Measurements from ENCODE around the gene TRPM2. TPM values are rescaled to one million over a fixed set of nuclear protein-coding genes. Genes with fewer than 3 reads are reported as not detected.
A peak's percentile ranks its signal among the peaks of the same experiment; 100 is the strongest.

The TRPM2 gene
- total RNA-seq, 1 experiment from 2014 or later, result 0.26 TPM

GRCh38 chr21:44326272-44326647 is 27.2 kb upstream of the TRPM2 start:
- Histone ChIP-seq H3K4me3 (ENCODE audit: low read depth in 2 of 2, low read length in 2 of 2) (no peak overlapping the region), H3K9me3 (ENCODE audit: control insufficient read depth, insufficient read depth, low read depth, low read length) (no peaks in the 10 kb centered on the region), H3K27ac (ENCODE audit: low read length) (no peak overlapping the region), H3K27me3 (ENCODE audit: control insufficient read depth, insufficient read depth, low read length) (no peaks in the 10 kb centered on the region), H3K4me1 (ENCODE audit: control insufficient read depth, insufficient read depth, low read length) (no peaks in the 10 kb centered on the region; the same call in 1 of the 2 replicates), H3K36me3 (ENCODE audit: control insufficient read depth, insufficient read depth, low read length) (no peaks in the 10 kb centered on the region)
- in situ Hi-C loops (cut with HindIII; ENCODE audit: low pct_unique_long_range_greater_than_20kb, low sequenced_read_pairs), result no loop called here
- ChIA-PET CTCF (no interaction called here), POLR2A (no interaction called here)
- TF ChIP-seq SIN3A (IDR thresholded peaks at IDR 0.05; ENCODE audit: borderline replicate concordance, insufficient read depth, low read depth, low read length), result no peak
- no peak for TF ChIP-seq CTCF (IDR thresholded peaks at IDR 0.05)
- TF ChIP-seq POLR2AphosphoS5 (IDR thresholded peaks at IDR 0.05; ENCODE audit: low read depth, low read length), result no peak
- TF ChIP-seq REST (IDR thresholded peaks at IDR 0.05; ENCODE audit: insufficient read depth in 1 of 2, low read depth in 2 of 2, low read length in 1 of 2), result no peak
- no peak for TF ChIP-seq TCF7L2 (IDR thresholded peaks at IDR 0.05; ENCODE audit: low read depth, low read length)
- DNase-seq (ENCODE audit: low read depth, low spot score) (no peak), ATAC-seq (no peak)
- intact Hi-C loops (cut with micrococcal nuclease; ENCODE audit: unreplicated experiment), result no loop called here
- no TSS peak for BruUV-seq (replicated peaks)

- BruUV-seq (replicated peaks), result TSS peak; percentile 46
- ChIA-PET POLR2A (no interaction called here), CTCF (no interaction called here)
- no peak for TF ChIP-seq TCF7L2 (IDR thresholded peaks at IDR 0.05; ENCODE audit: low read depth, low read length)
- no peak for TF ChIP-seq CTCF (IDR thresholded peaks at IDR 0.05)
- TF ChIP-seq POLR2AphosphoS5 (IDR thresholded peaks at IDR 0.05; ENCODE audit: low read depth, low read length), result no peak
- no peak for TF ChIP-seq REST (IDR thresholded peaks at IDR 0.05; ENCODE audit: insufficient read depth in 1 of 2, low read depth in 2 of 2, low read length in 1 of 2)
- no peak for TF ChIP-seq SIN3A (IDR thresholded peaks at IDR 0.05; ENCODE audit: borderline replicate concordance, insufficient read depth, low read depth, low read length)
- Histone ChIP-seq H3K36me3 (ENCODE audit: control insufficient read depth, insufficient read depth, low read length) (no peaks in the 10 kb centered on the region), H3K4me3 (ENCODE audit: low read depth in 2 of 2, low read length in 2 of 2) (no peak overlapping the region), H3K9me3 (ENCODE audit: control insufficient read depth, insufficient read depth, low read depth, low read length) (no peaks in the 10 kb centered on the region), H3K27me3 (ENCODE audit: control insufficient read depth, insufficient read depth, low read length) (no peaks in the 10 kb centered on the region), H3K27ac (ENCODE audit: low read length) (no peak overlapping the region), H3K4me1 (ENCODE audit: control insufficient read depth, insufficient read depth, low read length) (no peaks in the 10 kb centered on the region; the same call in 1 of the 2 replicates)
- ATAC-seq (no peak), DNase-seq (ENCODE audit: low read depth, low spot score) (no peak)
- in situ Hi-C loops (cut with HindIII; ENCODE audit: low pct_unique_long_range_greater_than_20kb, low sequenced_read_pairs) (no loop called here), intact Hi-C loops (cut with micrococcal nuclease; ENCODE audit: unreplicated experiment) (no loop called here)
These were observed 26.5 kb upstream of the TRPM2 start for GRCh38 chr21:44326716-44327602.
